HG03064 (cell line): ENCODE measurements around the gene TEC.
"Not testable (repeated sequence)": the region's sequence is repeated elsewhere in the genome, so short reads cannot be mapped to it uniquely, and the experiment has no call there.

Experiments used
- ATAC-seq: cut with Tn5 transposase; IDR thresholded peaks from one replicate; pipeline ENCODE4 v1.9.1; 2021; ENCODE audit warnings: low read depth; ENCODE audit not compliant: unreplicated experiment

TEC gene

GRCh38 chr4:48243887-48244286 lies 25.8 kb downstream of the TEC start:
- no peak for ATAC-seq

DNA sequence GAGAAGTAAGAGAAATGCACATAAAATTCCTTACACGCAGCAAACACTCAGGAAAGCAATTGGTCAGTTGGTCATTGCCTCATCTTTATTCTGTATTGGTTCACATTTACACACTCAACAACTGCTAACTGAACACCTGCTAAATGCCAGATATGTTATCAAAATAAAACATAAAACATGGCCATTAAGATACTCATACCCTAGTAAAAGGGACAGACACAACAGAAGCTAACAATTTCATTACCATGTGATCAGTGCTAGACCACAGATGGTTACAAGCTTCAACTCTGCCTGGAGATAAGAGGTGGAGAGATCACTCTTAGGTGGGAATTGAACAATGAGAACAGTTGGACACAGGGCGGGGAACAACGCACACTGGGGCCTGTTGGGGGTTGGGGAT lies 26.2 kb downstream of the TEC start:
- no peak for ATAC-seq

DNA sequence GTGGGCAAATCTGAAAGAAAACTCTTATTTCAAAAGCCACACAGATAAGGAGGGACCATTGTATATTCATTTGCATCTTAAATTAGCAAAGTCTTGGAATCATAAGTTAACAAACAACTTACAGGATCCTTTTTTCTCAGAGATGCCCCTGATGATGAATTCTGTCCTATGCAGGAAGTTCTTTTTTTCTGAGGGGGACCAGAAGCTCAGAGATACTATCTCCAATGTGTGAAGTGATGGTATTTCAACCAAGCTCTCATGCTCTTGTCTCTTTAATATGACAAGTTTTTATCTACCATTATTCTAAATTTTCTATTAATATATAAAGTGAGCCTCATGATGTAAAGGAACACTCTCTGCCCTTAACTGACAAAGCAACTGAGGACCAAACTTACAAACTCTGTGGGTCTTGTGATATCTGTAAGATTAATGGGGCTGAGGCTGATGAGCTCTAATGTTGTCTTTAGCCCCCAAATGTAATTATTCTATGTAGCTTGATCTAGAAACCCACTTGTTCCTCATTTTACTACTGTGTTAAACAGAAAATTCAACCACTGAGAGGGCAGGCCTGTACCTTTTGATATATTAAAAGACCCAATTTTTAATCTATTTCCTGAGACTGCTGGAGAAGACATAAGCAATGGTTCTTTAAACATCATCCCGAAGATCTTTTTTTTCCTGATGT lies 27.0 kb downstream of the TEC start:
- ATAC-seq = no peak

GRCh38 chr4:48241731-48242130 lies 27.9 kb downstream of the TEC start:
- ATAC-seq = no peak

- ATAC-seq = no peak
Observed at GRCh38 chr4:48237996-48238645, 31.5 kb downstream of the TEC start.

DNA sequence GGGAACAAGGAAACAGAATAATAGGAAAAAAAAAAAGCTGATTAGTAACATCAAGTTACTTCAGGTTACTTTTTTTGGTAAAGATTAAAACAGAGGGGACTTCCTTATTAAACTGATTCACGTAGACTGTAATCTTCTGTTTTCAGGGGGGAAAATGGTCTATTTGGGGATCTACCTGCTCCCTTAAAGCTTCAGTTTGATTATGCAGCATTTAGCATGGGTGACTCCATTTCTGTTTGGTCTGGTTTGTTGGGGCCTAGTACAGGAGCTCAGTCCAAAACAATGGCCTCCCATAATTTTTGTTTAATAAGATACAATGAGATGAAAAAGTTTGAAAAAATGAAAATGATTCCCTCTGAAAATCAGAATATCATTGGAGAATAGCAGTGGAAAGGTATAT lies 34.6 kb downstream of the TEC start:
- ATAC-seq = no peak

GRCh38 chr4:48234575-48234974 lies 35.1 kb downstream of the TEC start:
- ATAC-seq = no peak

DNA sequence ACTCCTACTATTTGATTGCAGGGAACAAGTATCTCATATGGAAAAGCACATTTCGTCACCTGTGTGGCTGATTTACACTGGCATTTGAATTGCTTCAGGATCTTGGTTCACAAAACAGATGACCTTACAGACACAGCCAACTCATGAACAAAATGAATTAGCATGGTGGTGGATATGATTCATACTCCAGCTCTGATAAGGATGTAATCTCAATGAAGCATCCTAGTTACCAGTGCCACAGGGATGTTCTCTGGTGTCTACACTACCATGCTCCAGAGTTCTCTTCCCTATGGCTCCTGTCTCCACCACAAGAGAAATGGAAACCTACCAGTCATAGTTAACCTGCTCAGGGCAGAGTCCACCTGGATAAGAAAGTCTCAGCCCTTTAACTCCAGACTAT lies 40.7 kb downstream of the TEC start:
- ATAC-seq = no peak

GRCh38 chr4:48227662-48228061 lies 42.0 kb downstream of the TEC start:
- no peak for ATAC-seq

DNA sequence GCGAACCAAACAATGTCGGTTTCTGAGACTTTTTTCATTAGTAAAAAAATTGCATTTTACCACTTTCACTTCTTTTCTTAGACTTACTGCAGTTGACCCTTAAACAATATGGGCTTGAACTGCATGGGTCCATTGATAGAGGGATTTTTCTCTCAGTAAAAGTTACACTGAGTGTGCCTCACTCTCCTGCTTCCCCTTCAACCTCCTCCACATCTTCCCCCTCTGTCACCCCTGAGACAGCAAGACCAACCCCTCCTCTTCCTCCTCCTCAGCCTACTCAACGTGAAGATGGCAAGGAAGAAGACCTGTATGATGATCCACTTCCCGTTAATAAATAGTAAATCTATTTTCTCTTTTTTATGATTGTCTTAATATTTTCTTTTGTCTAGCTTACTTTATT lies 43.4 kb downstream of the TEC start:
- no peak for ATAC-seq

- ATAC-seq = no peak
Observed at GRCh38 chr4:48225368-48226141, 44.1 kb downstream of the TEC start.

DNA sequence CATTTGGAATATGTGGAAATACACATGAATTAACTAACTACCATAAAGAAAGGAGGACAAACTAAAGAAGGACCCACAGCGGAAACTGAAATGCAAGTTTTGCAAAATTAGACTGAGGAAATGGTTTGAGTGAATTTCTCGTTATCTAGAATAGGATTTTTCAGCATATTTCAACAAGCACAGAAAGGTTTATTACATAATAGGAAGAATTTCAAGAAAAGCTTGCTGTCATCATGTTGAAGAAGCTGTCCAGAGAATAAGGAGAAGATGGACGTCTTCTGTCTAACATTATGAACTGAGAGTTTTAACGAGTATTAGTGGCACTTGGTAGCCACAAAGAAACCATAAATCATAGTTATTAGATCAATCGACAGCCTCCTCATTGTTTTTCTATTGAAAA lies 45.0 kb downstream of the TEC start:
- no peak for ATAC-seq

GRCh38 chr4:48223633-48224295 lies 45.9 kb downstream of the TEC start:
- ATAC-seq = no peak

GRCh38 chr4:48222491-48222890 lies 47.1 kb downstream of the TEC start:
- ATAC-seq = no peak

DNA sequence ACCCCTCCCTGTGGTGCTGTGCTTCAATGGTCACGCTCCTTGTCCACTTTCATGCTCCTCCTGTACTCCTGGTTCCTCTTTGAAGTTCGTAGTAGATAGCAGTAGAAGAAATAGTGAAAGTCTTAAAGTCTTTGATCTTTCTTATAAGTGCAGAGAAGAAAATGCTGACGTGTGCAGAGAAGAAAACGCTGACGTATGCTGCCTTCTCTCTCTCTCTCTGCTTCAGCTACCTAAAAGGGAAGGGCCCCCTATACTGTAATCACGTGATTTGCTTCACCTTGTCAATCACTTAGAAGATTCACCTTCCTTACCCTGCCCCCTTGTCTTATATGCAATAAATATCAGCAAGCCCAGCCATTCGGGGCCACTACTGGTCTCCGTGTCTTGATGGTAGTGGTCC lies 50.2 kb downstream of the TEC start:
- not testable (repeated sequence) for ATAC-seq

- no peak for ATAC-seq
Observed at GRCh38 chr4:48216563-48216962, 53.1 kb downstream of the TEC start.

GRCh38 chr4:48215977-48216376 lies 53.7 kb downstream of the TEC start:
- no peak for ATAC-seq

GRCh38 chr4:48212165-48212564 lies 57.5 kb downstream of the TEC start:
- peak; percentile 76 for ATAC-seq

DNA sequence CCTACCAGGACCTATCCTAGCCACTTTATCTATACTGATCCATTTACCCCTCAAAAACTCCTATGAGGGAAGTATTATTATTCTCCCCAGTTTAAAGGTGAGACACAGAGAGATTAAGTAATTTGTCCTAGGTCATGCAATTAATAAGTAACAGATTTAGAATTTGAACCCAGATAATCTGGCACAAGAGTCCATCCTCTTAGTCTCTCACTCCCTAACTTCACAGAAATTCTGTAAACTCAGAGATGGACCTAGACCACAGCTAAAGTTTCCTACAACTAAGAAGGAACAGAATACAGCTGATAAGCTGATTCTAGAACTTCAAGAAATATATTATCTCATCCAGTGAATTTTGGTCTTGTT lies 58.7 kb downstream of the TEC start:
- ATAC-seq = no peak

DNA sequence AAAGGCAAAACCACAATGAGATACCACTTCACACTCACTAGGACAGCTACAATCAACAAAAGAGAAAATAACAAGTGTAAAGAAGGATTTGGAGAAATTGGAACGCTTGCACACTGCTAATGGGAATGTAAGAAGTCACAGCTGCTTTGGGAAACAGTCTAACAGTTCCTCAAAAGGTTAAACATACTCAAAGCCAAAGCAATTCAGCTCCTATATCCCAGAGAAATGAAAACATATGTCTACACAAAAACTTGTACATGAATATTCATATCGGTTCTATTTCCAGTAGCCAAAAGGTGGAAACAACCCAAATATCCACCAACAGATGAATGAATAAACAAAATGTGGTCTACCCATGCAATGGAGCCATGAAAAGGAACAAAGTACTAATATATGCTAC lies 64.0 kb downstream of the TEC start:
- no peak for ATAC-seq

DNA sequence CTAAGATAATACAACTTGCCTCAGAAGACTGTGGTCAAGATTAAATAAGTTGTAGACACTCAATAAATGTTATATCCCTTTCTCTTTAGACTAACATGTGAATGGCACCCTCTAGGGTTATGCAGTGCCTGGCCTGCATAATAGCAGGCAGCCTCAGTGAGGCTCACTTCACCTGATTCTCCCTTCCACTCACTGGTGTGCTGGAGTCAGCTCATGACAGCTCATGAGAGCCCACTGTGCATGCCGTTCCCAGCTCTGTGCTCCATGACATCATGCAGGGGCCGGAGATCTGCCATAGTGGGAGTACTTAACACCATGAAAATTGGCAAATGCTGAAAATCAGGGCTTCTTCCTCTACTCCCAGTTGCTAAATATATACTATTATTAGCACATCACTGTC lies 64.5 kb downstream of the TEC start:
- ATAC-seq = no peak
